AG09319 (cell line): ENCODE data around the gene SHCBP1L.
"Not testable (repeated sequence)": the region's sequence is repeated elsewhere in the genome, so short reads cannot be mapped to it uniquely, and the experiment has no call there.

Experiments
- DNase-seq: peaks from one replicate; pipeline ENCODE4 v3.0.0-alpha.2; 2010; ENCODE audit warnings: low read depth; ENCODE audit errors: extremely low read depth
- TF ChIP-seq, protein P1 (sequence below): IDR thresholded peaks from 2 replicates; pipeline ENCODE4 v1.5.1; 2011; ENCODE audit warnings: low read depth, mild to moderate bottlenecking, inconsistent platforms, low read length, moderate library complexity

Gene SHCBP1L

DNA sequence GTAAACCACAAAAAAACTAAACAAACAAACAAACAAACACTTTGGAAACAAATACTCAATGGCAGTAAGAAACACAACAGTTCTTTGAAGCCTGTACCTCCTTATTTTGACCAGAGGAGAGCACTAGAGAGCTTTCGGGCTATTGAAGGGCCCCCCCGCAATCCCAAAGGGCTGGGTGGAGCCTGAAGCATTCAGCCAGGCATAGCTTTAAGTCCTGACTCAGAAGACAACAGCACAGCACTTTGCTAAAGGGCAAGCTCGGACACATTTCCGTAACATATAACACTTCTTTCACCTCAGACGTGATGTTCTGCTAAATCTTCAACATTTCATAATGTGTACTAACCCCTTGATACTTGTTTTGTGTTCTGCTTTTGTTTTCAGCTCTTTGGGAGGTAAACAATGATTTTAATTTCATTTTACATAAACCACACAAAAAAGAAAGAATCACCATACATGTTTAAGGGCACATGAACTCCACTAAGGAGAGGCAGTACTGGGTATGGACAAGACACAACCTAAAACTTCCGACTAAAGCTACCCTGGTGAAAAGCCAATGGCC, 9.7 kb upstream of the SHCBP1L start:
- TF ChIP-seq, protein P1, sequence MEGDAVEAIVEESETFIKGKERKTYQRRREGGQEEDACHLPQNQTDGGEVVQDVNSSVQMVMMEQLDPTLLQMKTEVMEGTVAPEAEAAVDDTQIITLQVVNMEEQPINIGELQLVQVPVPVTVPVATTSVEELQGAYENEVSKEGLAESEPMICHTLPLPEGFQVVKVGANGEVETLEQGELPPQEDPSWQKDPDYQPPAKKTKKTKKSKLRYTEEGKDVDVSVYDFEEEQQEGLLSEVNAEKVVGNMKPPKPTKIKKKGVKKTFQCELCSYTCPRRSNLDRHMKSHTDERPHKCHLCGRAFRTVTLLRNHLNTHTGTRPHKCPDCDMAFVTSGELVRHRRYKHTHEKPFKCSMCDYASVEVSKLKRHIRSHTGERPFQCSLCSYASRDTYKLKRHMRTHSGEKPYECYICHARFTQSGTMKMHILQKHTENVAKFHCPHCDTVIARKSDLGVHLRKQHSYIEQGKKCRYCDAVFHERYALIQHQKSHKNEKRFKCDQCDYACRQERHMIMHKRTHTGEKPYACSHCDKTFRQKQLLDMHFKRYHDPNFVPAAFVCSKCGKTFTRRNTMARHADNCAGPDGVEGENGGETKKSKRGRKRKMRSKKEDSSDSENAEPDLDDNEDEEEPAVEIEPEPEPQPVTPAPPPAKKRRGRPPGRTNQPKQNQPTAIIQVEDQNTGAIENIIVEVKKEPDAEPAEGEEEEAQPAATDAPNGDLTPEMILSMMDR, result peak; percentile 94
- DNase-seq, result peak; percentile 83

DNA sequence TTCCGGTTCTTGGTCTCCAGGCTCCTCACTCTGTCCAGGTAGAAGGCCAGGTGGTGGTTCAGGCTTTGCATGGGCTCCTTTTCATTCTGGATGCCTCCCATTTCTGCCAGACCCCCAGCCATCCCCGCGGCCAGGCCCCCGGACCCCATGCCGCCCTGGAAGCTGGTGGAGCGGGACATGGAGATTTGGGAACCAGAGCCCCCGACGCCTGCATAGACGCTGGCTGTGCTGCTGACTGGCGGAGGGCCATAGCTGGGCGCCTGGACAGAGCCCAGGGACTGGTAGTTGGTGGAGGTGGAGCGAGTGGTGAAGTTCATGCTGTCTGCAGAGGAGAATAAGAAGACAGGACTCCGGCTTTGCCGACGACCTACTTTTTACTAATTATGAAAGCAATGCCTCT, 7.1 kb upstream of the SHCBP1L start:
- DNase-seq, result no peak
- TF ChIP-seq, protein P1, result no peak

DNA sequence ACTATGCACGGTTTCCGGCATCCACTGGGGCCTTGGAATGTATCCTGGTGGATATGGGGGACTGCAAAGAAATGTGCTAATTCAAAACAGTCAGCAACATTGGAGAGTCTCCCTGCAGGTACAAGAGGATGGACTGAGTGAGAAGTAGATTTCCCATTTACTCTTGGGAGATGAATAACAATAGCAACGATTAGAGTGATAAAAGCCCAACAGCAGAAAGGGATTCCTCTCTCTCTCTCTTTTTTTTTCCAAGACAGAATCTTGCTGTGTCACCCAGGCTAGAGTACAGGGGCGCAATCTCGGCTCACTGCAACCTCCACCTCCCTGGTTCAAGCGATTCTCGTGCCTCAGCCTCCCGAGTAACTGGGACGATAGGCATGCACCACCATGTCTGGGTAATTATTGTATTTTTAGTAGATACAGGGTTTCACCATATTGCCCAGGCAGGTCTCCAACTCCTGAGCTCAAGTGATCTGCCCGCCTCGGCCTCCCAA, 5.0 kb upstream of the SHCBP1L start:
- no peak for DNase-seq
- TF ChIP-seq, protein P1, result no peak

DNA sequence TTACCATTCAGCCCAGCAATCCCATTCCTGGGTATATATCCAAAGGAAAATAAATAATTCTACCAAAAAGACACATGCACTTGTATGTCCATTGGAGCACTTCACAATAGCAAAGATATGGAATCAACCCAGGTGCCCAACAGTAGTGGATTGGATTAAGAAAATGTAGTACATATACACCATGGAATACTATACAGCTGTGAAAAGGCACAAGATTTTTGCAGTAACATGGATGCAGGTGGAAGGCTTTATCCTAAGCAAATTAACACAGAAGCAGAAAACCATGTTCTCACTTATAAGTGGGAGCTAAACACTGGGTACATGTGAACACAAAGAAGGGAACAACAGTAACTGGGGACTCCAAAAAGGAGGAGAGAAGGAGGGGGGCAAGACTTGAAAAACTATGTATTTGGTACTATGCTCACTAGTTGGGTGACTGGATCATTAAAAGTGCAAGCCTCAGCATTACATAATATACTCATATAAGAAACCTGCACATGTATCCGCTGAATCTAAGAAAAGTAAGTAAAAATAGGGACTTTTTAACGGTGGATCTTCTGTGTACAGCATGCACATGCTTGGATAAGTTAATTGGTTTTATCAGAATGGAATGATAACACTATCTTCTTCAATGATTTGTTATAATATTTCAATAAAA, 3.9 kb upstream of the SHCBP1L start:
- TF ChIP-seq, protein P1, result no peak

DNA sequence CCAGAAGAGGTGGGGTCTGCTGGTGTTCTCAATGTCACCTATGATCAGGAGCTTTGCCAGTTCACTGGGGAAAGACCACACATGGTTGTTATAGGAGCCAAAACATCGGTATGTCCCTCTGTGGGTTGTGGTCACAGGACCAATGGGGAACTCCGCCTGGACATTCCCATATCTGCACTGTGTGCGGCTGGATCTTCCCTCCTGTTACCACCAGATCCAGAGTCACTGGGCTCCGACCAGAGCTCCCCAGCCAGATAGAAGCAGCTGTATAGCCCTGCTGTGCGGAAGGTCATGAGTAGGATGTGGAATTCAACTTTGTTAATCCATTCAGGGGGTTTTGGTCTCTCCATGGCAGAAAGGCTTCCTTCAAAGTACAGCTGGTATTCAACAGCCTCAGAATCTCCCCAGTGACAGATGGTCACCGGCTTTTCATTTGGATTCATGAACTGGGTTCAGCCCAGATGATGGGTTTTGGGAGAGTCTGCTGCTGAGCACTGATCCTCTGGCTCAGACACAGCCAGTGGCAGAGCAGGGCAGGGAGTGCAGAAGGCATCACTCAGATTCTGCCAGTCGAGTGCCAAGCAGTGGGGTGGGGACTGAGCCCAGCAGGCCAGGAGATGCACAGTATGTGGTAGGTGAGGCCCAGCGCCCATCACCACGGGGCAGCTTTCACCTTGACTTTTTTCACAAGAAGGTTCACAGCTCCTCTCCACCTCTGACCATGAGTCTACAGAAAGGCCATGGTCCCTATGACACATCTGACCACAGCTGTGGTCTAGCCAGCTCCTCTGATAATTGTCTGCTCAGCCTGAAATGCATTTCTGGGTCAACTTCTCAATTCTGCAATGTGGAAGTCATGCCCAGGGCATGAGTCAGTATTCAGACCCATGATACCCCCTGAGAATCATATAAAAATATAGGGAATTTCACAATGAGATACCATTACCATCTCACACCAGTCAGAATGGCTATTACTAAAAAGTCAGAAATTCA, 2.9 kb upstream of the SHCBP1L start:
- TF ChIP-seq, protein P1, result no peak
- peak; percentile 69 for DNase-seq

More for the DNA sequence above, 3.9 kb upstream of the SHCBP1L start:
- DNase-seq, result no peak

DNA sequence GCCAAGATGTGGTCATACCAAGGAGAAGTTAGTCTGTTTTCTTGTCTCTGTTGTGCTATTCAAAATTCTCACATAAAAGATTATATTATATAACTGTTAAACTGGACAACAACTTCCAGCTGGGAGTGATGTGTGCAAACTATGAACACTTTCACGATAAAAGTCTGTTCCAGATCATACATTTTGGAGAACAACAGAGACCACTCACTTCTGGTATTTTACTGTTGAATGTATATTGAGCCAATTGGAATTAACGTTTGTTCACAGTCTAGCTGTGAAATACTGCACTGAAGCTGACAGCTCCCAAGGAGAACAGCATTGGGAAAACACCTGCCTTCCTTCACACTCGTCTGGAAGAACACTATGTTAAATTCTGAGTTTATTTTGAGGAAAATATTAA, 860 bp upstream of the SHCBP1L start:
- TF ChIP-seq, protein P1, result no peak
- DNase-seq, result no peak

DNA sequence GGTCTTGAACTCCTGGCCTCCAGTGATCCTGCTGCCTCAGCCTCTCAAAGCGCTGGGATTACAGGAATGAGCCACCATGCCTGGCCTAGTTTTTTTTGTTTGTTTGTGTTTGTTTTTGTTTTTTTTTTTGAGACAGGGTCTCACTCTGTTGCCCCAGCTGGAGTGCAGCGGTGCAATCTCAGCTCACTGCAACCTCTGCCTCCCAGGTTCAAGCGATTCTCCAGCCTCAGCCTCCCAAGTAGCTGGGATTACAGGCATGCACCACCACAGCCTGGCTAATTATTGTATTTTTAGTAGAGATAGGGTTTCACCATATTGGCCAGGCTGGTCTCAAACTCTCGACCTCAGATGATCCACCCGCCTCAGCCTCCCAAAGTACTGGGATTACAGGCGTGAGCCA, 9.6 kb downstream of the SHCBP1L start:
- not testable (repeated sequence) for DNase-seq

DNA sequence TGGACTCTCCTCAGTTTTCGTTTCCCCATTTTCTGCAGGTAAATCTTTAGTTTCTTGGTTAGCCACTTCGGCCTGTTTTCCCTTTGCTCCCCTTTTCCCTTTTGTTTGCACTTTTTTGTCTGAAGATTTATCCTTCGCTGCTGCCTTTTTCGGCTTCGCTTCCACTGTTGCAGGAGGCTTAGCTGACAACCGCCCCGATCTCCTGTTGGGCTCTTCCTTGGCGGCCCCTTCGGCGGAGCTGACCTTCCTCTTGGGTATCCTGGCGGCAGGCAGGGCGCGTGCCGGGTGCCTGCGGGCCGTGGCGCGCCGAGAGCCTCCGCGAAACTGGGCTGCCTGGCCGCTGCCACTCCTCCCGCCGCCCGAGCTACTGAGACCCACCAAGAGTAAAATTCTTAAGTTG, 10.8 kb downstream of the SHCBP1L start:
- not testable (repeated sequence) for DNase-seq
